MM.1S (cell line): ENCODE measurements around the gene SPECC1.
A peak's percentile ranks its signal among the peaks of the same experiment; 100 is the strongest.

Experiments used
- DNase-seq: peaks from one replicate; pipeline ENCODE4 v3.0.0-alpha.2; 2015
- H2AFZ ChIP-seq: fragments of 300-600 bp; sonication (generic); 2 replicates; pipeline ENCODE4 v1.6.0; 2016; ENCODE audit warnings: antibody characterized with exemption, low read length
- H3F3A ChIP-seq: fragments of 300-600 bp; sonication (generic); 2 replicates; pipeline ENCODE4 v1.6.1; 2016; ENCODE audit warnings: mild to moderate bottlenecking, antibody characterized with exemption, low read length, moderate library complexity, mixed read lengths; ENCODE audit not compliant: insufficient read depth
- H3K27ac ChIP-seq: fragments of 300-600 bp; sonication (generic); 2 replicates; pipeline ENCODE4 v1.5.1; 2016; ENCODE audit warnings: mild to moderate bottlenecking, low read length
- H3K27me3 ChIP-seq: fragments of 300-600 bp; sonication (generic); replicated peaks from 2 replicates; pipeline ENCODE4 v1.6.0; 2016; ENCODE audit warnings: low read length; ENCODE audit not compliant: insufficient read depth
- H3K36me3 ChIP-seq: fragments of 300-600 bp; sonication (generic); replicated peaks from 2 replicates; pipeline ENCODE4 v1.6.1; 2016; ENCODE audit warnings: mild to moderate bottlenecking, low read length, mixed read lengths; ENCODE audit not compliant: insufficient read depth
- H3K4me1 ChIP-seq: fragments of 300-600 bp; sonication (generic); 2 replicates; pipeline ENCODE4 v1.6.1; 2016; ENCODE audit warnings: low read length, mixed read lengths
- H3K4me2 ChIP-seq: fragments of 300-600 bp; sonication (generic); 2 replicates; pipeline ENCODE4 v1.6.0; 2016; ENCODE audit warnings: low read depth, low read length
- H3K4me3 ChIP-seq: fragments of 300-600 bp; sonication (generic); 2 replicates; pipeline ENCODE4 v1.5.1; 2016; ENCODE audit warnings: low read length, mixed read lengths
- H3K79me2 ChIP-seq: fragments of 300-600 bp; sonication (generic); 2 replicates; pipeline ENCODE4 v1.6.1; 2016; ENCODE audit warnings: mixed run types, low read length, mixed read lengths
- H3K9ac ChIP-seq: fragments of 300-600 bp; sonication (generic); 2 replicates; pipeline ENCODE4 v1.6.1; 2016; ENCODE audit warnings: low read length, mixed read lengths
- H3K9me2 ChIP-seq: fragments of 300-600 bp; sonication (generic); replicated peaks from 2 replicates; pipeline ENCODE4 v1.6.1; 2016; ENCODE audit warnings: mild to moderate bottlenecking, low read length, mixed read lengths; ENCODE audit not compliant: insufficient read depth
- H3K9me3 ChIP-seq: fragments of 300-600 bp; sonication (generic); replicated peaks from 2 replicates; pipeline ENCODE4 v1.6.1; 2016; ENCODE audit warnings: mild to moderate bottlenecking, low read length, mixed read lengths; ENCODE audit not compliant: insufficient read depth
- H4K20me1 ChIP-seq: fragments of 300-600 bp; sonication (generic); 2 replicates; pipeline ENCODE4 v1.6.1; 2016; ENCODE audit warnings: mild to moderate bottlenecking, low read length, moderate library complexity, mixed read lengths; ENCODE audit not compliant: insufficient read depth
- EZH2 ChIP-seq: fragments of 300-600 bp; sonication (generic); optimal IDR thresholded peaks from 2 replicates; pipeline ENCODE3; 2017; ENCODE audit warnings: low read depth, mild to moderate bottlenecking, antibody characterized with exemption, low read length, mixed read lengths
- EZH2phosphoT487 ChIP-seq: fragments of 300-600 bp; sonication (generic); IDR thresholded peaks from 2 replicates; pipeline ENCODE4 v1.6.1; 2018; ENCODE audit warnings: antibody characterized with exemption, low read length
- TF ChIP-seq, protein P1 (sequence below): fragments of 300-600 bp; sonication (generic); IDR thresholded peaks from 2 replicates; pipeline ENCODE4 v1.5.1; 2016; ENCODE audit warnings: antibody characterized with exemption, low read length, mixed read lengths

The SPECC1 gene

GRCh38 chr17:19987897-19988296 is 21.3 kb upstream of the SPECC1 start:
- no peak for DNase-seq
- H3K27ac ChIP-seq = no peak overlapping the region
- H3K27me3 ChIP-seq = no peaks in the 10 kb centered on the region
- no peaks in the 10 kb centered on the region for H4K20me1 ChIP-seq
- H3K79me2 ChIP-seq = no peaks in the 10 kb centered on the region
- no peaks in the 10 kb centered on the region for H3K4me1 ChIP-seq
- H3K4me3 ChIP-seq = no peak overlapping the region
- H3K9ac ChIP-seq = no peak overlapping the region
- peak overlapping the region; percentile 19; the same call in 1 of the 2 replicates for H3K4me2 ChIP-seq
- no peaks in the 10 kb centered on the region for H3K9me3 ChIP-seq
- no peaks in the 10 kb centered on the region for H3K36me3 ChIP-seq
- TF ChIP-seq, protein P1, sequence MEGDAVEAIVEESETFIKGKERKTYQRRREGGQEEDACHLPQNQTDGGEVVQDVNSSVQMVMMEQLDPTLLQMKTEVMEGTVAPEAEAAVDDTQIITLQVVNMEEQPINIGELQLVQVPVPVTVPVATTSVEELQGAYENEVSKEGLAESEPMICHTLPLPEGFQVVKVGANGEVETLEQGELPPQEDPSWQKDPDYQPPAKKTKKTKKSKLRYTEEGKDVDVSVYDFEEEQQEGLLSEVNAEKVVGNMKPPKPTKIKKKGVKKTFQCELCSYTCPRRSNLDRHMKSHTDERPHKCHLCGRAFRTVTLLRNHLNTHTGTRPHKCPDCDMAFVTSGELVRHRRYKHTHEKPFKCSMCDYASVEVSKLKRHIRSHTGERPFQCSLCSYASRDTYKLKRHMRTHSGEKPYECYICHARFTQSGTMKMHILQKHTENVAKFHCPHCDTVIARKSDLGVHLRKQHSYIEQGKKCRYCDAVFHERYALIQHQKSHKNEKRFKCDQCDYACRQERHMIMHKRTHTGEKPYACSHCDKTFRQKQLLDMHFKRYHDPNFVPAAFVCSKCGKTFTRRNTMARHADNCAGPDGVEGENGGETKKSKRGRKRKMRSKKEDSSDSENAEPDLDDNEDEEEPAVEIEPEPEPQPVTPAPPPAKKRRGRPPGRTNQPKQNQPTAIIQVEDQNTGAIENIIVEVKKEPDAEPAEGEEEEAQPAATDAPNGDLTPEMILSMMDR = no peak
- TF ChIP-seq EZH2phosphoT487 (no peak), EZH2 (no peak)
- no peaks in the 10 kb centered on the region for H3K9me2 ChIP-seq
- no peaks in the 10 kb centered on the region for H3F3A ChIP-seq
- H2AFZ ChIP-seq = peak overlapping the region; percentile 28

DNA sequence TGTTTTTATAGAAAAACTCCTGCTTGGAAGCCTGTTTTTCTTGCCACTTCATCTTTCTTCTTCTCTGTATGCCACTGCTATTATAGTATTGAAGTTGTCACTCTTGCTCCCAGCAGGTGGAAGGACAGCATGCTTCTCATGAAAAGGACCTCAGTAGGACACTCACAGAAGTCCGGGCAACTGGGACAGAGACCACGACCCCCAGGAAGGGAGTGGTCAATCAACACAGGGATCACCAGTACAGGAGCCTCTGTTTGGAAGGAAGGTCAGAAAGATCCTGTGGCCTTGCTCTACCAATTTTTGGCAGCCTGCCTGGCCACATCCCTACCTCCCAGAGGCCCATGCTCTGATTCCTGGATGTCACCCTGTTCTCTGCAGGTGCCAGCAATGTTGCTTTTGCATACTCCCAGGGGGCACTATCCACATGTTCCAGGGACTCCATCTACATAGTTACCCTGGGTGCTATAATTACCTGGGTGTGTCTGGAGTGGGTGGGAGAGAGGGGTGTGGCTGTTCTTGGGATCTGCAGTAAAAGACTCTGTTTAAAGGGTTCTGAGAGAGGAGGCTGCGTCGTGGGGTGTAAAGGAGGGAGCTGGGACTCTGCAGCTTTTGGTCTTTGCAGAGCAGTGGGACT is 17.8 kb upstream of the SPECC1 start:
- Histone ChIP-seq H4K20me1 (no peaks in the 10 kb centered on the region), H3K9me2 (no peaks in the 10 kb centered on the region), H3K9me3 (no peaks in the 10 kb centered on the region), H3K9ac (no peak overlapping the region), H3K4me2 (no peak overlapping the region), H3K27ac (no peak overlapping the region), H3K4me3 (no peak overlapping the region), H3K27me3 (no peaks in the 10 kb centered on the region), H2AFZ (no peak overlapping the region), H3F3A (no peaks in the 10 kb centered on the region), H3K36me3 (no peaks in the 10 kb centered on the region), H3K4me1 (no peaks in the 10 kb centered on the region), H3K79me2 (no peaks in the 10 kb centered on the region)
- TF ChIP-seq EZH2phosphoT487 (no peak), EZH2 (no peak)
- TF ChIP-seq, protein P1 = no peak
- no peak for DNase-seq

DNA sequence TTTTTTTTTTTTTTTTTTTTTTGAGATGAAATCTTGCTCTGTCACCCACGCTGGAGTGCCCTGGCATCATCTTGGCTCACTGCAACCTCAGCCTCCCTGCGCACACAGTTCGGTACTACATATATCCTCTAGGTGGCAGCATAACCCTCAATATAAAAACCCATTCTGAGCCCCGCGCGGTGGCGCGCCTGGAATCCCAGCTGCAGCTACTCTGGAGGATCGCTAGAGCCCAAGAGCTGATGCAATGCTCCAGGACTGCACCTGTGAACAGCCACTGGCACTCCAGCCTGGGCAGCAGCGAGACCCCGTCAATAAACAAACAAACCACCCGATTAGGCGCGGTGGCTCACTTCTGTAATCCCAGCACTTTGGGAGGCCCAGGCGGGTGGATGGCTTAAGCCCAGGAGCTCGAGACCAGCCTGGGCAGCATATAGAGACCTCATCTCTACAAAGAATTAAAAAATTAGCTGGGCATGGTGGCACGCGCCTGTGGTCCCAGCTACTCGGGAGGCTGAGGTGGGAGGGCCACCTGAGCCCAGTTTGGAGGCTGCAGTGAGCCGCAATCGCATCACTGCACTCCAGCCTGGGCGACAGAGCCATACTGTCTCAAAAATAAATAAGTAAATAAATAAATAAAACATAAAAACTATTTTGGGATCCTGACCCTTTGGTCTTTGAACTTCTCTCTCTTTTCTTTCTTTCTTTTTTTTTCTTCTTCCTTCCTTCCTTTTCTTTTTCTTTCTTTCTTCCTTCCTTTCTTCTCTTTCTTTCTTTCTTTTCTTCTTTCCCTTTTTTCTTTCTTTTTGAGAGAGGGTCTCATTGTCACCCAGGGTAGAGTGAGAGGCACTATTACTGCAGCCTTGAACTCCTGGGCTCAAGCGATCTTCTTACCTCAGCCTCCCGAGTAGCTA is 16.1 kb upstream of the SPECC1 start:
- Histone ChIP-seq H3K4me2 (peak overlapping the region; percentile 61), H3K4me3 (peak overlapping the region; percentile 37), H3F3A (no peaks in the 10 kb centered on the region), H3K9me3 (no peaks in the 10 kb centered on the region), H3K36me3 (no peaks in the 10 kb centered on the region), H3K9me2 (no peaks in the 10 kb centered on the region), H3K4me1 (no peaks in the 10 kb centered on the region), H4K20me1 (no peaks in the 10 kb centered on the region), H2AFZ (peak overlapping the region; percentile 60), H3K27ac (peak overlapping the region; percentile 25; the same call in 1 of the 2 replicates), H3K27me3 (no peaks in the 10 kb centered on the region), H3K9ac (peak overlapping the region; percentile 26; the same call in 1 of the 2 replicates), H3K79me2 (no peaks in the 10 kb centered on the region)
- peak; percentile 91 for DNase-seq
- TF ChIP-seq EZH2phosphoT487 = no peak
- no peak for TF ChIP-seq EZH2
- TF ChIP-seq, protein P1 = peak; percentile 71
